Measurements from ENCODE around the gene KRTAP5-11.
"Not testable (repeated sequence)": the region's sequence is repeated elsewhere in the genome, so short reads cannot be mapped to it uniquely, and the experiment has no call there.

DNA sequence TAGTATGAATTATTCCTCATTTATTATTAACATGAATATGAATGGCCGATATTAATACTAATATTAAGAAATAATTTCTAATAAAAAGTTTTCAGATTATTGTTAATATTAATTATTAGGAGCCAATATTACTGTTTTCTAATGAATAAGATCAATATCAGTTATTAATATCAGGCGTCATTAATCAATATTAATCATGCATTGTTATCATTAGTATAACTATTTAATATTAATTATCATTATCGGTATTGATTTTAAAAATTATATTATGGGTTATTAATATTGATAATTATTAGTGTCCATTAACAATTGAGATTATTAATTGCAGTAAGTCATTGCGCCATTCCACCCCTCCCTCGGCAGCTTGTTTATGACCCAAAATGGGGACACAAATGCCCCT is 3.0 kb upstream of the KRTAP5-11 start:
- TF ChIP-seq, protein P1, sequence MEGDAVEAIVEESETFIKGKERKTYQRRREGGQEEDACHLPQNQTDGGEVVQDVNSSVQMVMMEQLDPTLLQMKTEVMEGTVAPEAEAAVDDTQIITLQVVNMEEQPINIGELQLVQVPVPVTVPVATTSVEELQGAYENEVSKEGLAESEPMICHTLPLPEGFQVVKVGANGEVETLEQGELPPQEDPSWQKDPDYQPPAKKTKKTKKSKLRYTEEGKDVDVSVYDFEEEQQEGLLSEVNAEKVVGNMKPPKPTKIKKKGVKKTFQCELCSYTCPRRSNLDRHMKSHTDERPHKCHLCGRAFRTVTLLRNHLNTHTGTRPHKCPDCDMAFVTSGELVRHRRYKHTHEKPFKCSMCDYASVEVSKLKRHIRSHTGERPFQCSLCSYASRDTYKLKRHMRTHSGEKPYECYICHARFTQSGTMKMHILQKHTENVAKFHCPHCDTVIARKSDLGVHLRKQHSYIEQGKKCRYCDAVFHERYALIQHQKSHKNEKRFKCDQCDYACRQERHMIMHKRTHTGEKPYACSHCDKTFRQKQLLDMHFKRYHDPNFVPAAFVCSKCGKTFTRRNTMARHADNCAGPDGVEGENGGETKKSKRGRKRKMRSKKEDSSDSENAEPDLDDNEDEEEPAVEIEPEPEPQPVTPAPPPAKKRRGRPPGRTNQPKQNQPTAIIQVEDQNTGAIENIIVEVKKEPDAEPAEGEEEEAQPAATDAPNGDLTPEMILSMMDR (optimal IDR thresholded peaks at IDR 0.05 in 1 of 3, IDR thresholded peaks at IDR 0.05 in 1 of 3, conservative IDR thresholded peaks at IDR 0.05 in 1 of 3; ENCODE audit: extremely low read depth in 1 of 3, insufficient read depth in 2 of 3, low read length in 3 of 3), result not testable (repeated sequence)
- not testable (repeated sequence) for TF ChIP-seq EZH2 (IDR thresholded peaks at IDR 0.05; ENCODE audit: low read length)
